ENCODE data around the gene GARIN5B.

GARIN5B gene

GRCh38 chr19:55362174-55362989 lies 678 bp downstream of the GARIN5B start:
- Histone ChIP-seq H3K9me3 (replicated peaks; ENCODE audit: low read length) (no peaks in the 10 kb centered on the region), H3K27me3 (ENCODE audit: control insufficient read depth, insufficient read depth, low read length) (peaks cover 10% of the 10 kb centered on the region), H3K36me3 (ENCODE audit: insufficient read depth, low read length) (no peaks in the 10 kb centered on the region), H3K4me3 (ENCODE audit: low read length) (no peak overlapping the region), H3K9ac (ENCODE audit: low read depth, low read length) (no peak overlapping the region), H3K4me1 (ENCODE audit: control insufficient read depth, insufficient read depth, low read length) (peaks cover 7% of the 10 kb centered on the region), H3K4me2 (ENCODE audit: low read length) (no peak overlapping the region)

GRCh38 chr19:55360902-55361301 lies 2.2 kb downstream of the GARIN5B start:
- Histone ChIP-seq H3K9ac (ENCODE audit: low read depth, low read length) (no peak overlapping the region), H3K27me3 (ENCODE audit: control insufficient read depth, insufficient read depth, low read length) (peaks cover 24% of the 10 kb centered on the region), H3K4me1 (ENCODE audit: control insufficient read depth, insufficient read depth, low read length) (peaks cover 7% of the 10 kb centered on the region)

GRCh38 chr19:55358943-55359908 lies 3.8 kb downstream of the GARIN5B start:
- Histone ChIP-seq H3K4me1 (ENCODE audit: control insufficient read depth, insufficient read depth, low read length) (peaks cover 3% of the 10 kb centered on the region), H3K9ac (ENCODE audit: low read depth, low read length) (no peak overlapping the region), H3K4me3 (ENCODE audit: low read length) (no peak overlapping the region), H3K4me2 (ENCODE audit: low read length) (no peak overlapping the region), H3K36me3 (ENCODE audit: insufficient read depth, low read length) (no peaks in the 10 kb centered on the region), H3K9me3 (replicated peaks; ENCODE audit: low read length) (no peaks in the 10 kb centered on the region), H3K27me3 (ENCODE audit: control insufficient read depth, insufficient read depth, low read length) (peaks cover 34% of the 10 kb centered on the region)

More at GRCh38 chr19:55360902-55361301, 2.2 kb downstream of the GARIN5B start:
- Histone ChIP-seq H3K36me3 (ENCODE audit: insufficient read depth, low read length) (no peaks in the 10 kb centered on the region), H3K4me3 (ENCODE audit: low read length) (no peak overlapping the region), H3K4me2 (ENCODE audit: low read length) (no peak overlapping the region), H3K9me3 (replicated peaks; ENCODE audit: low read length) (no peaks in the 10 kb centered on the region)

GRCh38 chr19:55358493-55358892 lies 4.6 kb downstream of the GARIN5B start:
- H3K4me3 ChIP-seq (ENCODE audit: low read length): no peak overlapping the region
- H3K4me1 ChIP-seq (ENCODE audit: control insufficient read depth, insufficient read depth, low read length): peaks cover 3% of the 10 kb centered on the region
- no peak overlapping the region for H3K9ac ChIP-seq (ENCODE audit: low read depth, low read length)
- H3K9me3 ChIP-seq (replicated peaks; ENCODE audit: low read length): no peaks in the 10 kb centered on the region
- no peaks in the 10 kb centered on the region for H3K36me3 ChIP-seq (ENCODE audit: insufficient read depth, low read length)
- H3K27me3 ChIP-seq (ENCODE audit: control insufficient read depth, insufficient read depth, low read length): peaks cover 38% of the 10 kb centered on the region
- H3K4me2 ChIP-seq (ENCODE audit: low read length): no peak overlapping the region

- Histone ChIP-seq H3K27me3 (ENCODE audit: control insufficient read depth, insufficient read depth, low read length) (peaks cover 65% of the 10 kb centered on the region), H3K4me3 (ENCODE audit: low read length) (no peak overlapping the region), H3K9ac (ENCODE audit: low read depth, low read length) (no peak overlapping the region), H3K36me3 (ENCODE audit: insufficient read depth, low read length) (no peaks in the 10 kb centered on the region), H3K4me2 (ENCODE audit: low read length) (no peak overlapping the region), H3K4me1 (ENCODE audit: control insufficient read depth, insufficient read depth, low read length) (peaks cover 5% of the 10 kb centered on the region), H3K9me3 (replicated peaks; ENCODE audit: low read length) (no peaks in the 10 kb centered on the region)
Measured at GRCh38 chr19:55355213-55355821, 7.7 kb downstream of the GARIN5B start.

- Histone ChIP-seq H3K27me3 (ENCODE audit: control insufficient read depth, insufficient read depth, low read length) (peaks cover 65% of the 10 kb centered on the region), H3K4me2 (ENCODE audit: low read length) (peak within 1 kb of the TSS; percentile 89), H3K4me3 (ENCODE audit: low read length) (peak within 1 kb of the TSS; percentile 68)
Measured at GRCh38 chr19:55354698-55355212, 8.3 kb downstream of the GARIN5B start, which contains the start of gene COX6B2. Gene COX6B2 (minus strand): TSS chr19:55354719. CDS start chr19:55354521, 198 bp downstream.

GRCh38 chr19:55353803-55354697 lies 9.0 kb downstream of the GARIN5B start:
- Histone ChIP-seq H3K9ac (ENCODE audit: low read depth, low read length) (peak overlapping the region; percentile 45), H3K27me3 (ENCODE audit: control insufficient read depth, insufficient read depth, low read length) (peaks cover 65% of the 10 kb centered on the region), H3K9me3 (replicated peaks; ENCODE audit: low read length) (no peaks in the 10 kb centered on the region), H3K4me3 (ENCODE audit: low read length) (peak overlapping the region; percentile 68), H3K4me2 (ENCODE audit: low read length) (peak overlapping the region; percentile 89), H3K36me3 (ENCODE audit: insufficient read depth, low read length) (no peaks in the 10 kb centered on the region), H3K4me1 (ENCODE audit: control insufficient read depth, insufficient read depth, low read length) (peaks cover 5% of the 10 kb centered on the region)

More at GRCh38 chr19:55354698-55355212, 8.3 kb downstream of the GARIN5B start, which contains the start of gene COX6B2:
- H3K9me3 ChIP-seq (replicated peaks; ENCODE audit: low read length): no peaks in the 10 kb centered on the region
- no peaks in the 10 kb centered on the region for H3K36me3 ChIP-seq (ENCODE audit: insufficient read depth, low read length)
- H3K9ac ChIP-seq (ENCODE audit: low read depth, low read length): peak within 1 kb of the TSS; percentile 45
- H3K4me1 ChIP-seq (ENCODE audit: control insufficient read depth, insufficient read depth, low read length): peaks cover 5% of the 10 kb centered on the region

GRCh38 chr19:55353356-55353802 lies 9.7 kb downstream of the GARIN5B start:
- Histone ChIP-seq H3K4me2 (ENCODE audit: low read length) (peak overlapping the region; percentile 89), H3K4me1 (ENCODE audit: control insufficient read depth, insufficient read depth, low read length) (peaks cover 5% of the 10 kb centered on the region), H3K36me3 (ENCODE audit: insufficient read depth, low read length) (no peaks in the 10 kb centered on the region), H3K9ac (ENCODE audit: low read depth, low read length) (peak overlapping the region; percentile 45), H3K4me3 (ENCODE audit: low read length) (peak overlapping the region; percentile 68), H3K9me3 (replicated peaks; ENCODE audit: low read length) (no peaks in the 10 kb centered on the region), H3K27me3 (ENCODE audit: control insufficient read depth, insufficient read depth, low read length) (peaks cover 61% of the 10 kb centered on the region)

- Histone ChIP-seq H3K4me1 (ENCODE audit: control insufficient read depth, insufficient read depth, low read length) (peaks cover 5% of the 10 kb centered on the region), H3K4me2 (ENCODE audit: low read length) (no peak overlapping the region), H3K27me3 (ENCODE audit: control insufficient read depth, insufficient read depth, low read length) (peaks cover 56% of the 10 kb centered on the region), H3K9ac (ENCODE audit: low read depth, low read length) (no peak overlapping the region), H3K4me3 (ENCODE audit: low read length) (no peak overlapping the region), H3K9me3 (replicated peaks; ENCODE audit: low read length) (no peaks in the 10 kb centered on the region), H3K36me3 (ENCODE audit: insufficient read depth, low read length) (no peaks in the 10 kb centered on the region)
Measured at GRCh38 chr19:55352549-55353145, 10.4 kb downstream of the GARIN5B start.

- Histone ChIP-seq H3K4me1 (ENCODE audit: control insufficient read depth, insufficient read depth, low read length) (peaks cover 5% of the 10 kb centered on the region), H3K9me3 (replicated peaks; ENCODE audit: low read length) (no peaks in the 10 kb centered on the region), H3K4me3 (ENCODE audit: low read length) (no peak overlapping the region), H3K36me3 (ENCODE audit: insufficient read depth, low read length) (no peaks in the 10 kb centered on the region), H3K9ac (ENCODE audit: low read depth, low read length) (no peak overlapping the region), H3K4me2 (ENCODE audit: low read length) (no peak overlapping the region), H3K27me3 (ENCODE audit: control insufficient read depth, insufficient read depth, low read length) (peaks cover 51% of the 10 kb centered on the region)
Measured at GRCh38 chr19:55352040-55352439, 11.0 kb downstream of the GARIN5B start.
